Activated T-cell treated with anti-CD3 and anti-CD28 coated beads for 24 hours (primary cell): ENCODE measurements around the gene NSUN2.
"Not testable (repeated sequence)": the region's sequence is repeated elsewhere in the genome, so short reads cannot be mapped to it uniquely, and the experiment has no call there.

Experiments used
- DNase-seq: peaks from one replicate; pipeline ENCODE4 v3.0.0-alpha.2; 2020; ENCODE audit warnings: low read depth

NSUN2 gene

DNA sequence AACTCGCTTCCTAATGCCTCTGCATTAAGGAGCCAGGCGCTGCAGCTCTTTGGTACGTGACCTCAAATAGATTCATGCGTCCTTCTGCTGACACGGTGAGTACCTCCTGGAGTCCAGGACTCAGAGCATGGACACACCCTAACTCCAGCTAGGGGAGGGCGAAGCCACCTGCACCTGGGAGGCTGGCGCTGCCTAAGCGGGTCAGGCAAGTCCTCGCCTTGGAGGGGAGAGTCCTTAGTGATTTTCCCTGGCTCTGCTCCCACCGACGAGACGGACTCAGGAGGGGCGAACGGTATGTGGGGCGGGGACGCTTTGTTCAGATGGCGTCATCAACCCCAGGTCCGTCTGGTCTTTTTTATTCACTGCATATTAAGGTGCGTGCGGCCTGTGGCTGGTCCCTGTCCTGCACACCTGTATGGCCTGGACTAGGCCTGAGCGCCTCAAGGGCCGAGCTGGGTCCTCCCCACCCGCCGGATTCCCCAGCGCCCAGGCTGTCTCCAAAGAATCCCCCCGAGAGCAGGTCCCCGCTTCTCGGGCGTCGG, 50.3 kb downstream of the NSUN2 start:
- DNase-seq, result no peak

DNA sequence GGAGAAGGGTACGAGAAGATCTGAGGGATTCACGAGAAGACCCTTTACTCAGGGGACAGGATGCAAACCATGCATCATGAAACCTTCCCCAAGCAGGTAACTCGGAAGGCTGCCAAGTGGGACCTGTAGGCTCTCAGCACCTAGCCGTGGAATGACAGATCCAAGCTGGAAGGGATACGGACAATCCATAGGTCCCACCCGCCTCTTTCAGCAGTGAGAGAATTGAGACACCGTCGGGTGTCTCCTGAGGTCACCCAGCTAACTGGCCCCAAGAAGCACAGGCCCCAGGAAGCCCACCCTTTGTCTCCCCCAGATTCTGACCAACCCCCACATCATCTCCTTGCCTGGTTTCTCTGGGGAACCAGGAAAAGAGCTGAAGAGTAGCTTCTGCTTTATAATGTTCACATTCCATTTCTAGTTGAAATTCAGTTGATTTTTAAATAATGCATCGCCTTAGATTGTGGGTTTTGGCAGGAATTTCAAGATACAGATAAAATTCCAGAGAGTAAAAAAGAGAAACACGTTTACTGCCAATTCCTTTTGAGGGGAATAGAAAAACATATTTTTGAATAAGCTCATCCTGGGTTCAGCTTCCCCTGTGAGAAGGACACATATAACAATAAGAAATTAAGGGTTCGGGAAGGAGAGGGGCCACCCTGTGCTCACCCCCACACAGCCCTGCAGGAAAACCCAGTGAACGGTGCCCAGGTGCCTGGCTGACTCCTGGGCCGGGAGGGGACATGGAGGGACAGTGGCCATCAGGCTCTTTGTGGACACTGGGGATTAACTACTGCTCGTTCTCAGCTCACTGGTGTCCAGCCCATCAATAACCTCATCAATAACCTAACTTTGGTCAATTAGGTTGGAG, 51.1 kb downstream of the NSUN2 start:
- no peak for DNase-seq

DNA sequence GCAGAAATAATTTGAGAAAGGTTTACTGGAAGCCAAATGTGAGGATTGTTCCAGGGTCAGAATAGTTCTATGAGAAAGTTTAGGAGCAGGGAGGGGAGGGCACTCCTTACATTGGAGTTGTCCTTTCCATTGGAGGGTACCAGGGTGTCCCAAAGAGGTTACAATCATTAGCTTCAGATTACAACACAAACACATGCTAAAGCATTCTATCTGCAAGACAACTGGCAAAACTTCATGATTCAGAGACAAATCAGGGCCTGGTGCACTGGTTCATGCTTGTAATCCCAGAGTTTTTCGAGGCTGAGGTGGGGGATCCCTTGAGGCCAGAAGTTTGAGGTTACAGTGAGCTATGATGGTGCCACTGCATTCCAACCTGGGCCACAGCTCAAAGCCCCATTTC, 51.8 kb downstream of the NSUN2 start:
- DNase-seq, result no peak

DNA sequence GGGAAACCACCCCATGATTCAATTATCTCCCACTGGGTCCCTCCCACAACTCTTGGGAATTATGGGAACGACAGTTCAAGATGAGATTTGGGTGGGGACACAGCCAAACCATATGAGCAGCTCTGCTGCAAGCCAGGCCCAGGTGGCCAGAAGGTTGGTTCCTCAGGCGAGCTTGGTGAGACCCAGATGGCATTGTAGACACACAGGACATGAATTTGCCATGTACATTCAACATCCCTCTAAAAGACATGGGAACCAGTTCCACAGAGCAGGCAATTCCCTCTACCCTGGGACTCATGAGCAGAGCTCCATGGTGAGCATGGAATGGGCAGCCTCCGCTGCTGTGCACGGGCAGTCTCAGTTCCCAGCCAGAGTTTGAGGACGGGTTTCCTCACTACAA, 53.3 kb downstream of the NSUN2 start:
- no peak for DNase-seq

DNA sequence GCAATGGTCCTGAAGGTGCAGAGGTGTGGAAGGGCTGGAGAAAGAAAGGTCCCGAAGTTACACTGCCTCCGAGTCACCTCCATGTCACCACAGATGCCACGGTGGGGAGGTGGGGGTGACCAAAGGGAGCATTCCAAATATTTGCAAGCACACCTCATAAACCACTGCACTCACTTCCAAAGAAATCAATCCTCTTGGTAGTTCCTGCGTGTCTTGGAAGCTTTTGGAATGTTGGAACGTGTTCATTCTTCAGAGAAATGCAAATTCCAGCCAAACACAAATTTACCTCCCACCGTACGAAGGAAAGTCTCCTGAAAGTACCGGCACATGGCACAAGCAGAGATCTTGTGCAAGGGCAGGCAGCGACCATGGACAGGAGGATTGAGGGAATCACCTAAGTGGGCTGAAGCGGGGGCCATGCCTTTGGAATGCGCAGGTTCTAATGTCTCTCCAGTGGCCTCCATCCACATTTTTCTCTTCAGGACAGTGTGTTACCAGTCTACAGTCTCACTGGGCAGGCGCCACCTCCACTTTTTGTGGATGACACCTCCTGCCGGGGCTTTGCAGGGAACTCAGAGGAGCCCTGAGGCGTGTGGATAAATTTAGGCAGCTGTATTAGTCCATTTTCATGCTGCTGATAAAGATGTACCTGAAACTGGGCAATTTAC, 54.0 kb downstream of the NSUN2 start:
- no peak for DNase-seq

DNA sequence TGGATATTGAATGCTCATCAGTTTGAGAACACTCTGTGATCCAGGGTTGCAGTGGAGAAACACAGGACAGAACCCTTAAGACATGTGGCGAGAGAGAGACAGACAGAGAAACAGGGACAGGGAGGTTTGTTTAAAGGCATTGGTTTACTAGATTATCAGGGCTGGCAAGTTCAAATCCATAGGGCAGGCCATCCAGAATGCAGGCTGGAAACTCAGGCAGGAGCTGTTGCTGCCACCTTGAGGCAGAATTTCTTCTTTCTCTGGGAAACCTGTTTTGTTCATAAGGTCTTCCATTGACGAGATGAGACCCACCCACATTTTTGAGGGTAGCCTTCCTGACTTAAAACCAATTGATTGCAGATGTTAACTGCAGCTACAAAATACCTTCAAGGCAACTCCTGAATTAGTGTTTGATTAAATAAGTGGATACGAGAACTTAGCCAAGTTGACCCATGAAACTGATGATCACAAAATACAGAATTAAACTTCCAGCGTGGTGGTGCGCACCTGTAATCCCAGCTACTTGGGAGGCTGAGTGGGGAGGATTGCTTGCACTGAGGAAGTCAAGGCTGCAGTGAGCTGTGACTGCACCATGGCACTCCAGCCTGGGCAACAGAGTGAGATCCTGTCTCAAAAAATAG, 55.9 kb downstream of the NSUN2 start:
- no peak for DNase-seq

DNA sequence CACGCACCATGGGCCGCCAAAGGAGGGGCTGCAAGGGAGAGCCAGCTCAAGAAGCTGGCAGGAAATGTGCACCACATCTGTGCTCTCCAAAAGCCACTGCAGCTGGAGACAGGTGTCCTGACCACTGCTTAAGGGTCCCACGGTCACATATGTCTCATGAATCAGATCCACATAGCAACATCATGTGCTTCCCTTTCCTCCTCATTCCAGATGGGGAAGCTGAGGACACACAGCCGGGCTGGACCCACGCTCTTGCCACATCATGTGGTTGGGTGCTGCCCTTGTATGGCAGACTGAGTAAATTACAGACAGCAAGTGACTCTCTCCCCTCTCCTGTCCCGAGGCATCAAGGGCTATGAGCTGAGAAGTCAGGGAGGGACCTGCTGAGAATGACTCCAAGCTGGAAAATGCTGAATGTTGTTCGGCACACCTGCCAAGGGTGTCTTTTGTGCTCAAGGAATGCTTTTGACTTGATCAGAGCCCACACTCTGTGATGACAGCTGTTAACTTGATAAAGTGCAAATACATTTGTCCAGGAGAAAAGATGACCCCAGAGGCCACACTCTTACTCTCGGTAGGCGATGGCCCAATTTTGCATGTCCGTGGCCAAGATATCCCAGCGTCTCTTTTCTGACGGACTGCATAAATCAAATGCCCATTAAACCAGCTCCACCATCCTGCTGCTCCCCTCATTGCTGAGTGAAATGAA, 58.2 kb downstream of the NSUN2 start:
- no peak for DNase-seq

DNA sequence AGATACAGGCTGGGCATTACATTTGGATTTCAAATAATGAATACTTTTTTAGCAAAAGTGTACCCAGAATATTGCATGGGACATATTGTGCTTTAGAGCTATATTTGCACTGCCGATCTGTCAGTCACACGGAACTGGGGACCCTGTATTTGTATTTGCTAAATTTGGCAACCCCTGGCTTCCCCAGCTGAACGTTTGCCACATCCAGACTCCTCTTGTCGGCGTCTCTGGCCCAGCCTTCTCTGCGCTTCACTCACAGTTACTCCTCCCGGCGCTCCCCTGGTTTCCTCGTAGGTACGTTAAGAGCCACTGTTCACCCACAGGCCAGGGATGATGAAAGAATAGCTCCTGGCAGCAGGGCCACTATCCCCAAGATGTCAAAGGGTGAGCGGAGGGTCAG, 58.7 kb downstream of the NSUN2 start:
- DNase-seq, result no peak

DNA sequence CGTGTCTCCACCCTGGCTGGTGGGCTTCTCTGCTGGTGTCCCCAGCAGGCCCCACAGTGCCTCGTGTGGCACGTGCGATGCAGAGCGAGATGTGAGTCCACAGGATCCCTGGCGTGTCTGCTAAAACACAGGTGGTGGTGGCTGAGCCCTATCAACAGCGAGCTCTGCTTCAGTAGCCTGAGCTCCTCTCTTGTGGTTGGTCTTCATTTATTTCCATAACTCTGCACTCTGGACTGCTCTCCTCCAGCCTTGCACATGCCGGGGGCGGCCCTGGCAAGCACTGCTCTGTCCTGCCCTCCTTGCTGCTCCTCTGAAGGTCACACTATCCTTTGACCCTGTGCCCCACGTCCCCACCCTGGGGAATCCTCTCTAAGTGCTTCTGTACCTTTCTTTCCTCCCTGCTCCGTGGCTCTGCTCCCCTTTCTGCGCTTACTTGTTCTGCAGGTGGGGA, 59.2 kb downstream of the NSUN2 start:
- DNase-seq, result no peak

DNA sequence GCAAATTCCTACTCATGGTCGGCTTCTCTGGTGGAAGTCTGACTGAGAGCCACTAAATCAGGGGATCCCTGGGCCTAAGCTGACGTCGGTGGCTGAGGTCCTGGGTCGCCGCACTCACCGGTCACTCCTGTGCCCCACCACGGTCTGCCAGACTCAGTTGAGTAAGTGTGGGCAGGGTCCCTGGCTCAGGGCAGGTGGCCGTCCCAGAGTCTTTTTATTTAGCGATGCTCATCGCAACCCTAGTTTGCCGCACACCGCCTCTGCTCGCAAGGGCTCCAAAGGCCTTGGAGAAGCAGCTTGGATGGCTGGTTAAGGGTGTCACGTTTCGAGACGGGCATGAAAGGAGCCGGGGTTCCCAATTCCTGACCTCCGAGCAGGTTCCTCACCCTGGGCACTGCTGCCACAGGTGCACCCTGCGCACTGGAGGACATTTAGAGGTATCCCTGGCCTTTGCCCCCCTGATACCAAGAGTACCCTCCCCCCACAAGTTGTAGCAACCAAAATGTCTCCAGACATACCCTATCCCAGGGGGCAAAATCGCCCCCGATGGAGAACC, 59.9 kb downstream of the NSUN2 start:
- no peak for DNase-seq

DNA sequence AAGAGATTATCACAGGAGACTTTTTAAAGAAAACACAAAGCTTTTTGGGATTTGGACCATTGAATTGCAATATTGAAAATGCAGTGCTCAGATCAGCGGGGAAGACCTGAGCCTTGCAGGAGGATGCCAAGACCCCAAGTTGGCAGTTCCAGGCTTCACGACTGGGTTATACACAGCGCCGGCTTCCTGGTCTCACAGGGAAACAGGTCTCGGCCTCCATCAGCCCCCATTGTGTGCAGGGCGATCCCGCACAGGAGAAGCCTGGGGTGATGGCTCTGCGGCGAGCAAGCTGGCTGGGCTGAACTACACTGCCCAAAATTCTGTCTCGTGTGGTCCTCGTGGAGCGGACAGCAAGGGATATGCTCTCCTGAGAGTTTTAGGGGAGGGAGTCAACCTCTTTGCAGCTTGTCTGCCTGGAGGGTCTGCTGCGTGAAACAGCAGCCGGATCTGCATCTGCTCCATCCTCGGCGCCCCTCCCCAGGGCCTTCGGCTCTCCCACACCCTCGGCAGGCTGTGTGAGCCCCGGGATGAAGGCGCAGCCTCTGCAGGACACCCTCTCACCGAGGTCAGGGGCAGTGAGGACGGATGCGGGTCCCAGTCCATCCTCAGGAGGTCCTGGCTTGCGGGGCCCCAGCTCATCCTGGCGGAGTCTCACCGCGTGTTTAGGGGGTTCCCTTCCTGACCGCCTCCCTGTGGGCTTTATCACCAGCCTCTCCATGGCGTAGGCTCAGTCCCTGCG, 60.6 kb downstream of the NSUN2 start:
- DNase-seq, result no peak

DNA sequence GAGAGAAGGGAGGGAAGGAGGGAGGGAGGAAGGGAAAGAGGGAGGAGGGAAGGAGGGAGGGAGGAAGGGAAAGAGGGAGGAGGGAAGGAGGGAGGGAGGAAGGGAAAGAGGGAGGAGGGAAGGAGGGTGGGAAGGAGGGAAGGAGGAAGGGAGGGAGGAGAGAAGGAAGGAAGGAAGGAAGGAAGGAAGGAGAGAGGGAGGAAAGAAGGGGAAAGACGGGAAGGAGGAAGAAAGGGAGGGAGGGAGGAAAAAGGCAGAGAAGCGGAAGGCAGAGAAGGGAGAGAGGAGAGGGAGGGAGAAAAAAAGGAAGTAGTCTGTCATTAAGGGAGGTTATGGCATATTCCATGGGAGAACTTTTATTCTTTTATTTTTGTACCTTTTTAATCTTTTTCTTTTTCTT, 61.2 kb downstream of the NSUN2 start:
- not testable (repeated sequence) for DNase-seq

DNA sequence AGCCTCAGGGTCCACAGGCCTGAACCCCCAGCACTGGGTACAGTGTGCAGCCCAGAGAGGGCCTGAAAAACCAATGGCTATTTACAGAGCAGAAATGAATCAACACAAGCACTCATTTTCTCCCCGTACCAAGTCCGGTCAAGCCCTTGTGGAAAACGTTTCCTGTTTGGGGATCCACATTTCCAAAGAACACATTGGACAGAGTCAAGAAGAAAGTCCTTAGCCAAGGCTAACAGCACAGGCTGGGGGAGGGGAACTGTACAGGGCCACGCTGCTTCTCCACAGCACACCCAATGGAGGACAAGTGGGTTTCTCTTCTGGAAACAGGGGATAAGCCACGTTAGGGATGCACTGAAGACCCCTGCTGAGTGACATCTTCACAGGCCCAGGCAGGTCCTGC, 62.3 kb downstream of the NSUN2 start:
- DNase-seq, result no peak

DNA sequence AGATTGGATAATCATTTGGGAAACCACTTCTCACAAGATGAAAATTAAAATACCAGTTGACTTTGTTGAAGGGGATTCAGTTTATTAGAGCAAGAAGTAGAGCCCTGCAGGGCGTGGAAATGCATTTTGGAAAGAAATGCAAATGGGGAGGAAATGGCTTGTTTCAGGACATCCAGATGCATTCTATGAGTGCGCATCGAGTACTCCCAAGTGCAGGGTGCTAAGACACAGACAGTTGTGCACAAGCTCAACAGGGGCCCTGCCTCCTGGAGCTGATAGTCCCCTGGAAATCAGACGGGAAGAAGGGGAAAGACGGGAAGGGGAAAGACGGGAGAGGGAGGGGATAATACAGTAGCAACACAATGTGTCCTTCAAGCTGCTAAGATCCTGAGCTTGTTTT, 64.0 kb downstream of the NSUN2 start:
- DNase-seq, result no peak

DNA sequence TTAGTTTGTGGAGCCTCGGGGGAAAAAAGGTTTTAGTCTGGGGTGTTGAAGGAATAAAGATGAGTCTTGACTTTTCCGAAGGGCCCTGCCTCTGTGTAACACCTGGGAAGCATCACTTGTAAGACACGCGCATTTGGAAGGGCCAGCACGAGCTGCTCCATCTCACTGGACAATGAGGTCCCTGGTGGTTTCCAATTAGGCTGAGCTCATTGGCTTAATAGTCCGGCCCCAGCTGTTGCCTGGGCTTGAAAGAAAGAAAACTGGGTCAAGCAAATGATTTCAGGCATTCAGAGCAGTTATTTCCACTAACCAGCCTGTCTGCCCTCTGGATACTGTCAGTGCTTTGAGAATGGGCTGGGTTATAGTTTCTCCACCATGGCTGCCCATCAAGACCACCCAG, 64.5 kb downstream of the NSUN2 start:
- no peak for DNase-seq

DNA sequence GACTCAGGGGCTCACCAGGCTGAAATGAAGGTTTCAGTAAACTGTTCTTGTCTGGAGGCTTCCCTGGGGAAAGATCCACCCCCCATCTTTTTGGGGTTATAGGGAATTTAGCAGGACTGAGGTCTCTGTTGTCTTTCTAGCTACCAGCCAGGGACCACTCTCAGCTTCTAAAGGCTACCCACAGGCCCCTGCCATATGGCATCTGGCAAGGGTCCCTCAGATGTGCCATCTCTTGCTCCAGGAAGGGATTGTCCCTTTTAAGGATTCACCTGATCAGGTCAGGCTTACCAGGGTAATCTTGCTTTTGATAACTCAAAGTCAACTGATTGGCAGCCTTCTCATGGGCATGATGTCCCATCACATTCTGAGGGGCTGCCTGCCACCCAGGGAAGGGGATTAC, 65.0 kb downstream of the NSUN2 start:
- no peak for DNase-seq

DNA sequence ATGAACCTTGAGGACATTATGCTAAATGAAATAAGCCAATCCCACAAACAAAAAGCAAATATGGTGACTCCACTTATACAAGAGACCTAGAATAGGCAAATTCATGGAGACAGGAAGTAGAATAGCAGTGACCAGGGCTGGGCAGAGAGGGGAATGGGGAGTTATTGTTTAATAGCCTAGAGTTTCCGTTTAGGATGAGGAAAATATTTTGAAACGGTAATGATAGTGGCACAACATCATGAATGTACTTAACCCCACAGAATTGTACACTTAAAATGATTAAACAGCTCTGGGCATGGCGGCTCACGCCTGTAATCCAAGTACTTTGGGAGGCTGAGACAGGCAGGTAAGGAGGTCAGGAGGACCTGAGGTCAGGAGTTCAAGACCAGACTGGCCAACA, 65.8 kb downstream of the NSUN2 start:
- DNase-seq, result no peak

DNA sequence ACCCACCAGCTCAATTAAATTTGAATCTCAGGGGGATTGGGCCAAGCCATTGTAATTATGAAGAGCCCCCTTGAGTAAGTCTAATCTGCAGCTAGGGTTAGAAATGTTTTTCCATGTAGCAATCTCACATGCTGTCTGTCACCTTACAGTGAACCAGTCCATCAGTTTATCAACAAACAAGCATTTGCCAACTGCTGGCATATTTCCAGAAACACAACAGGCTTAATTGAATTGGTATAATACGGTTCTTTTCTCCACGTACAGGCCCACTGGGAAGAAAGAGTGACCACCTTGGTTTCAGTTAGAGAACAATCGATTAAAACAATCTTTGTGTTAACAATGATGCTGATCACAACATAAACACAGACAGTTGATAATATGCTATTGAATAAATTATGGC, 67.4 kb downstream of the NSUN2 start:
- DNase-seq, result no peak

DNA sequence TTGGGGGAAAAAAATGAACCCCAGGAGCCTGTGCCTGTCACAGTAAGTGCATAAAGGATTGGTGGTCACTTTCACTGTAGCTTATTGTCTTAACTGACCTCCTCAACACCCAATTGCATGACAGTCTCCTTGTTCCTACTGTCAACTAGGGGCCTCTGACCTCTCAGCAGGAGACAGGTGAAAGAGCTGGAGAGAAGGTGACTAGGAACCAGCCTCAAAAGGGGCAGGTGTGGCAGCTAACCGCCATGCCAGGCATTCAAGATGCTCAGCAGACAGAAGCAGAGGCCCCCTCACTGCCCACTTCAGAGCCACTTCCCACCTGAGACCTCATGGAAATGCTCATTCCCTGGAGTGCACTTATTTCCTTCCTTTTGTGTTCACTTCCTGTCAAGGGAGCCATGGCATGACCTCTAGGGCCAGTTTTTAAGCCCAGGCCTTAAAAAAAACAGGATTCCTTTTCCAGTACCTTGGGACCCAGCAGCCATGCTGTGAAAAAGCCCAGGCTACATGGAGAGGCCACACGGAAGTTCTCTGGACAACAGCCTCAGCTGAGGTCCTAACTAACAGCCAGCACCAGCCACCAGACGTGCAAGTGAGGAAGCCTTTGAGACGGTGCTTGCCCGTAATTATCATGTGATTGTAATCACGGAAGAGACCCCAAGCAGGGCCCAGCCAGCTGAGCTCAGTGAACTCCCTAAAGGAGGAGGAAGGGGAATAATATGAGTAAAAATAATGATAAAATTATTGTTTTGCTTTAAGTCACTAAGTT, 74.9 kb downstream of the NSUN2 start:
- no peak for DNase-seq

DNA sequence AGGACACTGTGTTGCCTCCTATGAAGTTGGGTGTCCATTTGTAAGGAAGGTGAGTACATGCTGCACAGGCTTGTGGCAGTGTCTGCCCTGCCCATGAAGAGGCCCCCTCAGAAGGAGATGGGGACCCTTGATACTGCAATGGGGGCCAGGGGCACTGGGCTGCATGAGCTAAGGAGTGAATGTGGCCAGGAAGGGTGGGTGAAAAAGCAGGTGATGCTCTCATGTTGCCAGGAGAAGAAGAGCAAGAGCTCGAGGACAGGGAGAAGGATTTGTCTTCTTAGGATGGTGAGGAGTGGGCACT, 76.1 kb downstream of the NSUN2 start:
- no peak for DNase-seq
